Activated B cell treated with CpG ODN at 0.5 μM for 24 hours (primary cell): ENCODE data around the gene DNAJC28. TPM values are rescaled to one million over a fixed set of nuclear protein-coding genes. Genes with fewer than 3 reads are reported as not detected.
"Not testable (repeated sequence)": the region's sequence is repeated elsewhere in the genome, so short reads cannot be mapped to it uniquely, and the experiment has no call there.

ENCODE experiments used
- ATAC-seq: fragments of 200-7000 bp; cut with Tn5 transposase; one replicate; pipeline ENCODE4 v1.10.0; 2021; ENCODE audit warnings: low read depth, mild to moderate bottlenecking, moderate library complexity
- CTCF ChIA-PET: fragments of 350-600 bp; sonication (Branson Sonifier 250); formaldehyde crosslinking; loops from one replicate; lab custom pipeline; 2021; ENCODE audit warnings: antibody characterized with exemption; lab: Charles Lee
- POLR2A ChIA-PET: fragments of 350-600 bp; sonication (Branson Sonifier 250); formaldehyde crosslinking; loops from one replicate; lab custom pipeline; 2021; ENCODE audit warnings: antibody characterized with exemption; lab: Charles Lee
- DNase-seq: peaks from one replicate; pipeline ENCODE4 v3.0.0; 2022
- H3K27ac Mint-ChIP-seq: one replicate; pipeline ENCODE4 v1.8.0; 2020; ENCODE audit warnings: mixed read lengths
- H3K27me3 Mint-ChIP-seq: one replicate; pipeline ENCODE4 v1.8.0; 2021; ENCODE audit warnings: mixed read lengths
- H3K36me3 Mint-ChIP-seq: one replicate; pipeline ENCODE4 v1.8.0; 2021; ENCODE audit warnings: low read depth, mixed read lengths
- H3K4me1 Mint-ChIP-seq: one replicate; pipeline ENCODE4 v1.8.0; 2021; ENCODE audit warnings: mixed read lengths
- H3K4me3 Mint-ChIP-seq: one replicate; pipeline ENCODE4 v1.8.0; 2020; ENCODE audit warnings: mild to moderate bottlenecking, mixed read lengths
- H3K9me3 Mint-ChIP-seq: one replicate; pipeline ENCODE4 v1.8.0; 2020; ENCODE audit warnings: mixed read lengths
- intact Hi-C: fragments of 100-400 bp; cut with micrococcal nuclease; formaldehyde crosslinking; loops from one replicate; pipeline ENCODE4 v1.15.1; 2024
- total RNA-seq: library from RNA; stranded (reverse); gene quantifications from 2 replicates; pipeline ENCODE4 v1.2.3, GENCODE V29; 2022
- TF ChIP-seq, protein P1 (sequence below): fragments of 200-600 bp; IDR thresholded peaks from one replicate; pipeline ENCODE4 v1.8.0; 2022; ENCODE audit warnings: antibody characterized with exemption, mild to moderate bottlenecking

Gene DNAJC28
- total RNA-seq, 1 donor from 2014 or later = 0.53 TPM

DNA sequence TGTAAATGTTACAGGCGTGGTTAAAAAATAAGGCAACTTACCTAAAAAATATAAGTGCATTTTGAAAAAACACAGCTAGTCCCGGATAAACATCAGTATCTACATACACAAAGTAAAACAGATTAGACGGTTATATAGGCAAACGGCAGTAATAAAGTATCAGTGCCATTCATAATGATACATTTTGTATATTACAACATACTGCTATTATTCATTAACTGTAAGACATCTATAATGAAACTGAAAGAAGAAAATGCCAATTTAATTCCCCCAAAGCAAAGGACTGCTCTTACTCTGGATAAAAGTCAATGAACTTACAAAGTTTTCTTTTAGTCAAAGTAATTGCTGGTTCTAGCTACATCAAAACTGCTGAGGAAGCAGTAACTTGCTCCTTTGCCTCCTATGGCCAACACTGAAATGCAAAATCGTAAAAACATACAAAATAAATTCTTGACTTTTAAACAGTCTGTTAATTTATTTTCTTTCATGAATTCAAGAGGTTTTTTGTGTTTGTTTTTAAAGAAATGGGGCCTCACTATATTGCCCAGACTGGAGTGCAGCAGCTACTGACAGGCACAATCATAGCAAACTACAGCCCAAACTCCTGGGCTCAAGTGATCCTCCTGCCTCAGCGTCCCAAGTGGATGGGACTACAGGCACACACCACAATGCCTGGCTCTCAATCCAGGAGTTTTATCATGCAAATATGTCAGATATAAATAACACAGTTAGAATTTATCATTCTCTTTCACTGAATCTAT is 35.6 kb downstream of the DNAJC28 start:
- TF ChIP-seq, protein P1, sequence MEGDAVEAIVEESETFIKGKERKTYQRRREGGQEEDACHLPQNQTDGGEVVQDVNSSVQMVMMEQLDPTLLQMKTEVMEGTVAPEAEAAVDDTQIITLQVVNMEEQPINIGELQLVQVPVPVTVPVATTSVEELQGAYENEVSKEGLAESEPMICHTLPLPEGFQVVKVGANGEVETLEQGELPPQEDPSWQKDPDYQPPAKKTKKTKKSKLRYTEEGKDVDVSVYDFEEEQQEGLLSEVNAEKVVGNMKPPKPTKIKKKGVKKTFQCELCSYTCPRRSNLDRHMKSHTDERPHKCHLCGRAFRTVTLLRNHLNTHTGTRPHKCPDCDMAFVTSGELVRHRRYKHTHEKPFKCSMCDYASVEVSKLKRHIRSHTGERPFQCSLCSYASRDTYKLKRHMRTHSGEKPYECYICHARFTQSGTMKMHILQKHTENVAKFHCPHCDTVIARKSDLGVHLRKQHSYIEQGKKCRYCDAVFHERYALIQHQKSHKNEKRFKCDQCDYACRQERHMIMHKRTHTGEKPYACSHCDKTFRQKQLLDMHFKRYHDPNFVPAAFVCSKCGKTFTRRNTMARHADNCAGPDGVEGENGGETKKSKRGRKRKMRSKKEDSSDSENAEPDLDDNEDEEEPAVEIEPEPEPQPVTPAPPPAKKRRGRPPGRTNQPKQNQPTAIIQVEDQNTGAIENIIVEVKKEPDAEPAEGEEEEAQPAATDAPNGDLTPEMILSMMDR = no peak
- intact Hi-C loops = no loop called here
- no peak for ATAC-seq
- Mint-ChIP-seq H3K27me3 (no peaks in the 10 kb centered on the region), H3K27ac (no peak overlapping the region), H3K36me3 (peaks cover 51% of the 10 kb centered on the region), H3K4me3 (no peak overlapping the region), H3K9me3 (no peaks in the 10 kb centered on the region), H3K4me1 (no peaks in the 10 kb centered on the region)
- ChIA-PET POLR2A (interaction anchor here (0.8 kb wide), 1 partner anchor 23 kb away, joined by 4 read pairs; the partner anchor contains the start of gene TMEM50B), CTCF (no interaction called here)
- DNase-seq = no peak

DNA sequence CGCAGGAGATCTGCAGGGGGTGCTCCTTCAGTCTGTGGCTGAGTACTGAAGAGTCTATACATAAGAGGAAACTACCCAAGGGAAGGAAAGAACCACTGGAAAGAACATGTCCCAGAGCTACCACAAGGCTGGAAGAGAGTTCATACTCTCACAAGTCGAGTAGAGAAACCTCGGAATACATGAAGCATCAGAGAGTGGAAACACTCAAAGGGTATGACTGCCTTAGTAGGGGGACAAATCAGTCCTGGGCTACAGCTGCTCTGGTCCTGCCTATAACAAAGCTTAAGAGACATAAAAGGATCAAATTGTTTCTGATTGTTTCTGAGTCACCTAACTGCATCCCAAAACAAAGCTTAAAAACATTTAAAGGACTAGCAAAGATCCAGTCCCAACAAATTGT is 39.2 kb downstream of the DNAJC28 start:
- ATAC-seq (no peak), DNase-seq (no peak)
- ChIA-PET CTCF (interaction anchor here (1.9 kb wide), 1 partner anchor 255 kb away, joined by 10 read pairs; no protein-coding TSS in a partner anchor), POLR2A (no interaction called here)
- Mint-ChIP-seq H3K36me3 (peaks cover 44% of the 10 kb centered on the region), H3K4me1 (no peaks in the 10 kb centered on the region), H3K27ac (no peak overlapping the region), H3K4me3 (no peak overlapping the region), H3K9me3 (no peaks in the 10 kb centered on the region), H3K27me3 (no peaks in the 10 kb centered on the region)
- TF ChIP-seq, protein P1 = no peak
- intact Hi-C loops = no loop called here

DNA sequence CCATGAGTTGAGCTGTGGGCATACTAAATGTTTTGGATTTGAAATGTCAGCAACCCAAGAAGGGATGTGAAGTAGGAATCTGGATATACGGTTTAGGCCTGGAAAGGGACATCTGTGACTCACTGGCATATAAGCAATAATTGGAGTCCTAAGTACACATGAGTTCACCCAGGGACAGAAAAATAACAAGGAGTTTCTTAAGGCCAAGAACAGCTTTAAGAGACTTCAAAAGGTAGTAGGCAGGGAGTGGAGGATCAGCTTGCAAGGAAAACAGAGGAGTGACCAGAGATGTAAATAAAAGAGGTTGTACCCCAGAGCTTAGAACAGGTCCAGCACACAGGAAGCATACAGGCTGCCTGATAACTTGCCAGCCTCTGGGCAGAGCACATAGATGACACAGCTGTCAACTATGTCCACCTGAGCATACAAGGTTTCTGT is 39.9 kb downstream of the DNAJC28 start:
- Mint-ChIP-seq H3K27ac (no peak overlapping the region), H3K27me3 (no peaks in the 10 kb centered on the region), H3K36me3 (peaks cover 47% of the 10 kb centered on the region), H3K4me1 (no peaks in the 10 kb centered on the region), H3K4me3 (no peak overlapping the region), H3K9me3 (no peaks in the 10 kb centered on the region)
- ATAC-seq = no peak
- intact Hi-C loops = no loop called here
- ChIA-PET POLR2A (no interaction called here), CTCF (interaction anchor here (1.9 kb wide), 1 partner anchor 254 kb away, joined by 10 read pairs; no protein-coding TSS in a partner anchor)
- DNase-seq = no peak
- TF ChIP-seq, protein P1 = no peak

DNA sequence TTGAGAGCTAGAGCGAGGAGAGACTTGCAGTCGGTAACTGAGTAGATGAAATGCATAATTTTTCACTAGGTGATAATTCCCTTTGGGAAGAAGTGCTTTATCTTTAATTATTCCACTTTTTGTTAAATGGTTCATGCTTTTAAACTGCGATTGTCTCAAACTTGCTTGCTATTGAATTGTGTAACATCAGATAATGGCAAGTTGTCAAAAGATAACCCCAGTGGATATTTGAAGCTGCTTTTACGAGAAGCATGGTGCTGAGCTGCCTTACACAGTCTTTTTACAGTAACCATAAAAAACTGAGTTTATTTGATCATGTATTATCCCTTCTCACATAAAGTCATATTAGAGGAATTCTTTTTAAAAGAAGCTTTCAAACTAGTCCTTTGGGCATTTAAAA is 41.9 kb downstream of the DNAJC28 start:
- Mint-ChIP-seq H3K27me3 (no peaks in the 10 kb centered on the region), H3K4me1 (peaks cover 8% of the 10 kb centered on the region), H3K27ac (no peak overlapping the region), H3K36me3 (peaks cover 35% of the 10 kb centered on the region), H3K9me3 (no peaks in the 10 kb centered on the region), H3K4me3 (no peak overlapping the region)
- no peak for ATAC-seq
- POLR2A ChIA-PET = no interaction called here
- no peak for DNase-seq
- TF ChIP-seq, protein P1 = no peak
- intact Hi-C loops = loop anchor here (5.0 kb wide), 1 partner anchor 617 kb away; no protein-coding TSS in a partner anchor
- CTCF ChIA-PET = interaction anchor here (0.8 to 2.5 kb wide), 3 partner anchors 89 to 455 kb away, joined by 3 to 7 read pairs (median 3); no protein-coding TSS in a partner anchor

DNA sequence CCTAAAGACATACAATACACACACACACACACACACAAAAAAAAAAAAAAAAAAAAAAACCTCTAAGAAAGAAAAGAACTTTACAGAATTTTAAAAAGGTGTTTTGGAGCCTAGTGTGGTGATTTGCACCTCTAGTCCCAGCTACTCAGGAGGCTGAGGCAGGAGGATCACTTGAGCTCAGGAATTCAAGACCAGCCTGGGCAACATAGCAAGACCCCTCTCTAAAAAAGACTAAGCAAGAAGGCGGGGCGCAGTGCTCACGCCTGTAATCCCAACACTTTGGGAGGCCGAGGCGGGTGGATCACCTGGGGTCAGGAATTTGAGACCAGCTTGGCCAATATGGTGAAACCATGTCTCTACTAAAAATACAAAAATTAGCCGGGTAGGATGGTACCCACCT is 44.9 kb downstream of the DNAJC28 start:
- intact Hi-C loops = loop anchor here (5.0 kb wide), 1 partner anchor 614 kb away; no protein-coding TSS in a partner anchor
- H3K27me3 Mint-ChIP-seq, H3K27ac Mint-ChIP-seq, POLR2A ChIA-PET, H3K4me3 Mint-ChIP-seq, H3K9me3 Mint-ChIP-seq, ATAC-seq, DNase-seq: not testable (repeated sequence)
- CTCF ChIA-PET = interaction anchor here (1.0 to 10.3 kb wide), 7 partner anchors 12 to 249 kb away, joined by 3 to 149 read pairs (median 5); partner anchors contain the start of gene IL10RB
- Mint-ChIP-seq H3K4me1 (peaks cover 36% of the 10 kb centered on the region), H3K36me3 (peaks cover 16% of the 10 kb centered on the region)
